Muscle of arm (tissue), 12 donors: ENCODE data around the gene VEGFC. TPM values are rescaled to one million over a fixed set of nuclear protein-coding genes. Genes with fewer than 3 reads are reported as not detected.
A peak's percentile ranks its signal among the peaks of the same experiment; 100 is the strongest.

Experiments
- DNase-seq: peaks from one replicate; pipeline ENCODE4 v3.0.0-alpha.2; 2013
- polyA plus RNA-seq, 12 donors: library from polyadenylated mRNA; unstranded; fragments of 120-200 nt; gene quantifications; one replicate each; pipeline ENCODE4 v1.2.1, GENCODE V29; 2013; ENCODE audit not compliant: insufficient read length in 12 of 12

The VEGFC gene
- polyA plus RNA-seq, 12 donors, result 5.7 to 14.3 (median 10.0) TPM; not detected in 1

- DNase-seq, result no peak
Measured at GRCh38 chr4:176708771-176709311, 83.9 kb downstream of the VEGFC start.

DNA sequence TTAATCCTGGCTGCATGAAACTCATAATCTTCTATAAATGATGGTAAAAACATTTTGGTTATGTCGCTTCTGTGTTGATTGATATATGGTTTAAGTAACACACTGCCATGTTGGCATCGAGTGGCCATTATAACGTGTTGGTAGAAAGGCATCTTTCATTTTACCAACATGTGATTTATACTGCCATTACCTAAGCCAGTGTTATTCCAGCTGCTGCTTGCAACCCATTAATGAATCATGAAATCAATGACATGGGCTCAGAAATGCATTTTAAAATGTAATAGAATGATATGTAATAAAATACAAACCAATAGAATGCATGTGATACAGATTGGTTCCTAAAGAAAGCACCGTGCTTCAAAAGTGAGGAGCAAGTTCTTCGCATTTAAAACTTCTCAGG is 102.0 kb downstream of the VEGFC start:
- DNase-seq, result no peak

DNA sequence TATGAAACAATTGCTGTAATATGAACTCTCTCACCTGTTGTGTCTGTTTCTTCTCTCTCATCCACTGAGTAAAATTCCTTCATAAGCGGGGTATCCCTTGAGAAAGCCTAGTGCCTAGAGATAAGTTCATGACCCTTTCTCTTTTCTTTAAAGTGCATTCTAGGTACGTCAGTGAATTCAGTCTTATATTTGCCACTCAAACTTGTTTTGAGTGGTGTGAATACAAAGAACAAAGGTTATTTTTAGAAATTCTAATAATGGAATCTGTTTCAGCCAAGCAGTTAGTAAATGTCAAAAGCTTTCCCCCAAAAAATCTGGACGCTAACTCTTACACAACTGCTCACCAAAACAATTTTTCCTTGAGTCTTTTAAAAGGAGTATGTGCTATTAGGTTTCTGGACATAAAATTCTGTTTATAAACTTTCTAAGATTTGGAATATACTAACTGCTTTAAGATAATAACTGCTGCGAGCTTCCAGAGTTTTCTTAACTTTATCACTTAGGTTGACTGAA is 112.0 kb downstream of the VEGFC start:
- no peak for DNase-seq

DNA sequence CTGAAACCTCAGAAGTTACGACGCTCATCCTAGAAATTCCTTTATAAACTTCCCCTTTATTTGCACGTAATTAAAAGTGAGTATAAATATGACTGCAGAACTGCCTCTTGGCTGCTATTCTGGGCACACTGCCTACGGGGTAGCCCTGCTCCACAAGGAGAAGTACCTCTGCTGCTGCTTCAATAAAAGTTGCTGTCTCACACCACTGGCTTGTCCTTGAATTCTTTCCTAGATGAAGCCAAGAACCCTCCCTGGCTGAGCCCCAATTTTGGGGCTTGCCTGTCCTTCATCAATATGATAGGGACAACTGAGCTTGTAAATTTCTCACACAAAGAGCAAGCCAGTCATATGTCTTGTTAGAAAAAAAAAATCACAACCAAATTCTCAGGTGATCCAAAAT is 115.8 kb downstream of the VEGFC start:
- no peak for DNase-seq

DNA sequence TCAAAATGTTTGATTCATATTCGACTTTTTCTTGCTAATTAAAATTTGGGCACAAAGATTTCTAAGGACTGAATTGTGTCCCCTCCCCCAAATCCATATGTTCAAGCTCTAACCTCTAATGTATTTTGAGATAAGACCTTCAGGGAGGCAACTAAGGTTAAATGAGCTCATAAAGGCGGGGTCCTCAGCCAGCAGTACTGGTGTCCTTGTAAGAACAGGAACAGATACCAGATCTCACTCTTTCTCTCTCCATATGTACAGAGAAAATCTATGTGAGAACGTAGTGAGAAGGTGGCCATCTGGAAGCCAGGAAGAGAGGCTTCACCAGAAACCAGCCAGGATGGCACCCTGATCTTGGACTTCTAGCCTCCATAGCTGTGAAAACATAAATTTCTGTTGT is 116.9 kb downstream of the VEGFC start:
- no peak for DNase-seq

GRCh38 chr4:176671532-176671931 is 121.2 kb downstream of the VEGFC start:
- DNase-seq, result no peak

- no peak for DNase-seq
Measured at GRCh38 chr4:176668324-176668723, 124.4 kb downstream of the VEGFC start.

- no peak for DNase-seq
Measured at GRCh38 chr4:176664964-176665363, 127.8 kb downstream of the VEGFC start.

GRCh38 chr4:176660561-176660960 is 132.2 kb downstream of the VEGFC start:
- DNase-seq, result no peak

DNA sequence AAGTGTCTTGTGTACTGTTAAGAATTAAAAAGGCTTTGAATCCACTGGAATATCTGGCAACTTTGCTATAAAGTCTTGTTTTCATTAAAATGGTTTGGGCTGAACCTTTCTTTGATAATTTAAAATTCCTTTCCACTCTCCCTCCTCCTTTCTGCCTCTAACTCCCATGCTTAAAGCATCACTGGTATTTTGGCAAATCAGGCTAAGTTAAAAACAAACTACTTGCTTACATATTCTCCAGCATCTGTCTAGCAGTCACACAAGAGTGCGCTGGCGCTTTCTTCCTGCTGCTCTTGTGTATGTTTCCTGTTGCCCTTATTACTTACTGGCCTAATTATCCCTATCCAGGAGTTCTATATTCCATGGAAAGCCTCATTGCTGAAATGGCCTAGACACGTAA is 136.6 kb downstream of the VEGFC start:
- no peak for DNase-seq

DNA sequence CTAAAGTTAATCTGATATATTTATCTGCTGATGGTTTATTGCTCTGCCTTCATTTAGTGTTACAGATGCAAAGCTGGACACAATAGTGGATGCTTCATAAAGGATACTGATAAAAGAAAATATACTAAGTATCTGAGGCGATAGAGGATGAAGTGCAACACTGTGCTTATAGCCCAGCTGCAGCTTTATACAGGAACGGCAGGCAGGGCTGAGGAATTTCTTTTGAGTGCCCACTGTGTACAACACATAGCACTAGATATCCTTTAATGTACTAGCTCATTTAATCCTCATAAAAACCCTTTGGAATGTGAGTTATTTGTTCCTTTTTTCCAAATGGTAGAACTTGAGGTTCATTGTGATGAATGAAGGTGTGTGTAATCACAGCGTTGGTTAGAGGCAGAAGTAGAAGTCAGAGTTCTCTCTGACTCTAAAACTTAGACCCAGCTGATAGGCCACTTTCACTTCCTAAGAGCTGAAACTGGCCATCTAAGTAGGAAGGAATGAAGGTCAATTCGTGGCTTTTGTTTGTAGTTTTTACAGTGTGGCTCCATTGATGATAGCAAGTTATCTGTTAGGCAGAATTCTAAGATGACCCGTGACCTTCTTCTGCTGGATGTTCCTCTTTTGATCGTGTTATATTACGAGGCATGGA is 138.0 kb downstream of the VEGFC start:
- DNase-seq, result no peak

DNA sequence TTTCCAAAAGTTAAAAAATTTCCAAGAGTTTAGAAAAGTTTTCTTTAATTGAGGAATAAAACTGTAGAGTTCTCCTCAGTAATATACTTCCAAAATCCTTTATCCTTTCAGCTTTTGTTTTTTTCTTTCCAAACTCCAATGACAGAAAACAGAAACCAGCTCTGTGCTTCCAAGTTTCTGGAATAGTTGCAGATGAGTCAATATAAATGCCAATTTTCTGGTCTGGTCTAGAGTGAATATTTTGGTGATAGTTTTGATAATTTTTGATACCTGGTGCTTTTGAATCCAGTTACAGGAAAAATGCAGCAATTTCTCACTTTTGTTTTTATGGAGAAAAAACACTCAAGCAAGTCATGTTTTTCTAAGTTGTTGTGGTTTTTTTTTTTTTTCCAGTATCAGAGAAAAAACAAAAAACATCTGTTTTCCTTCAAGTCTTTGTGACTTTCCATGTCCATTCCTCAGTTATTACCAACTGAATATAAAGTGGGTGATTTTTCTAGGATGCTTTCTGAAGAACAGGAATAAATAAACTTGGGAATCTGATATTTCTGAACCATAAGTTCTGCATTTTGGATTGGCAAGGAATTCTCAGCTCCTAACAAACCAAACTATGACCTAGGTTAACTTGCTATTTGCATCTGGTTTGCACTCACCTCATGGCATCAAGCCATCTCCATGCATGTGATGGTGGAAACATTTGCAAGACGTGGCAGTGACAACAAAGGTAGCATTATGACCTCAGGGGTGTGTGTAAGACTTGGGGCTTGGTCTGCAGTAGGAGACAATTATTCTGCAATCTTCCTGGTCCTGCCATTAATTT is 139.1 kb downstream of the VEGFC start:
- DNase-seq, result peak; percentile 17

- no peak for DNase-seq
Measured at GRCh38 chr4:176646311-176646710, 146.4 kb downstream of the VEGFC start.

- DNase-seq, result no peak
Measured at GRCh38 chr4:176645246-176645960, 147.3 kb downstream of the VEGFC start.

GRCh38 chr4:176642472-176642871 is 150.2 kb downstream of the VEGFC start:
- DNase-seq, result no peak

DNA sequence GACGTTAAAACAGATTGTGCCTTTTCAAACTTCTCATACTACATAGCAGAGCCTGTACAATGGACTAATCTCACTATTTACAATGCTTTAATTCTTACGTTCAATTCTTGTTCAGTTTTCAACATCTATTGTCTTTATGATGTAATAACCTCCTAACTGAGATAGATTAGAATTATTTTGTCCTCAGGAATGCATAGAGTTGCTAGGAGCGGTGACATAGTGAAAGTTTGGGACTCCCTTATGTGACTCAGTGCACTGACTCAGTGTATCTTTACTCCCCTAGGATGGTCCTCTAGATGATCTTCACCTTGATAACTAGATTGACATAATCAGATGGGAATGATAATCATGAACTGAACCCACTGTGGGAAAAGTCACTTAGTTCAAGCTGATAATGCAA is 151.5 kb downstream of the VEGFC start:
- no peak for DNase-seq

- DNase-seq, result no peak
Measured at GRCh38 chr4:176638992-176639391, 153.7 kb downstream of the VEGFC start.

GRCh38 chr4:176636292-176636691 is 156.4 kb downstream of the VEGFC start:
- DNase-seq, result no peak

DNA sequence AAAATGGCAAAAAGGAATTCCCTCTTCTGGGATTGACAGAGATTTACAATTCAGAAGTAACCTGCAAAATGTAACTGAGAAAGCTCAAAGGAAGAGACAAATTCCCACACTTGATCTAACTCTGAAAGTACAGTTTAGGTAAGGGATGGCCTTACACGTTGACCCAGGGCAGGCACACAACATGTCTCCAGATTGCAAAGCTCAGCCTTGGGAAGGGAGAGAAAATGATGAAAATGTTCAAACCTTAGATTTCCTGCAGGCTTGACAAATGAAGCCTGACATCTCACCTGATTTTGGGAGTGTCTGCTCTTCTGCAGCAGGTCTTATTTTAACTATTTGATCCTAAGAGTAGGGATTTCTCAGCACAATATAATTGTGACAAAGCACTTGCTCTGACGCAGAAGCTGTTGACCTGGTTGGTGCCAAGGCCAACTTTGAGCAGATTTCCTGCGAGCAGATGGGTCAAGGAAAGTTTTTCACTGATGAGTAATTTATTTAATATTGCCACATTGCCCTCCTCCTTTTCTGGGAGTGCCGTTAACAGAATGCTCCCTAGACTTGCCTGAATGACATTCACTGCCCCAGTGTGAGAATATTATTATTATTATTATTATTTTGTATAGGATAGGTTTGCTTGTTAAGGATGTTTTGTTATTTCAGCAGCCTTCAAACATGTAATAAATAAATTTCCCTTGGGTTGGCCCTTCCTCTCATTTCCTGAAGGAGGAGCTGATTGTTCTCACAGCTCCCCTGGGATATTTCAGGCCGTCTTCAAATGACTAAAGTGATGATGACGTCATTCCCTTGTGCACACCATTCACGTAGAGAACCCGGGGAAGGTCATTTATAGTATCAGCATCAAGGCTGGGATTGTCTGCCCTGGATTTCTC is 157.1 kb downstream of the VEGFC start:
- no peak for DNase-seq
